K562 (cell line): ENCODE results near the gene LRCH1. TPM values are rescaled to one million over a fixed set of nuclear protein-coding genes. Genes with fewer than 3 reads are reported as not detected.

Source experiments
- CHD7 ChIP-seq: fragments of 200-600 bp; sonication (generic); IDR thresholded peaks from one replicate; pipeline ENCODE4 v1.6.1; 2012; ENCODE audit warnings: mild to moderate bottlenecking, low read depth, low read length, inconsistent platforms
- polyA plus RNA-seq, 8 experiments: library from polyadenylated mRNA; depleted of rRNA in 4 of 8; stranded (reverse) in 5 of 8; unstranded in 3 of 8; fragments of >200 nt; fragmentation: Nextera tagmentation in 2 of 8; fragmentation: Illumina TruSeq in 1 of 8; extraction: Ambion mirVana in 2 of 8; extraction: Trizol in 1 of 8; gene quantifications; 2 replicates each; pipeline versions ENCODE4 v1.2.1 to v1.2.3, GENCODE V29; 2011 to 2014; ENCODE audit warnings: inconsistent platforms in 1 of 8, missing spikeins in 1 of 8
- total RNA-seq, 7 experiments: library from RNA; depleted of rRNA in 6 of 7; stranded (reverse); fragments of >200 nt in 6 of 7; fragmentation: Illumina TruSeq in 2 of 7; extraction: Trizol in 2 of 7; gene quantifications; 2 replicates each; pipeline versions ENCODE4 v1.2.1 to v1.2.3, GENCODE V29; 2011 to 2021; ENCODE audit warnings: low replicate concordance in 1 of 7

Gene LRCH1
- total and polyA plus RNA-seq, 9 of the 15 experiments (the other 6 are each of a cell fraction or from before 2014, with no cell fraction given) = 1.1 to 6.8 (median 3.7) TPM

GRCh38 chr13:46637213-46637612, 84.2 kb downstream of the LRCH1 start (continued):
- TF ChIP-seq CHD7 = no peak
